Measurements from ENCODE around the gene OSBPL6. TPM values are rescaled to one million over a fixed set of nuclear protein-coding genes. Genes with fewer than 3 reads are reported as not detected.

The OSBPL6 gene
- total and polyA plus RNA-seq, 10 of the 15 experiments (the other 5 are each of a cell fraction or from before 2014, with no cell fraction given), result 0.01 to 0.08 (median 0.03) TPM; not detected in 5

- DNase-seq (ENCODE audit: low read depth, low spot score), result no peak
- no peaks in the 10 kb centered on the region for H3K36me3 ChIP-seq (ENCODE audit: control insufficient read depth in 2 of 2, insufficient read depth in 2 of 2, low read length in 1 of 2)
- no peak overlapping the region for H3K4me2 ChIP-seq (ENCODE audit: control insufficient read depth, insufficient read depth)
- 90% methylated on average over 4 of the region's 4 CpGs for WGBS (ENCODE audit: insufficient coverage, insufficient replicate concordance, low lambda C conversion rate, missing lambda C conversion rate)
- H3K27me3 ChIP-seq (replicated peaks in 1 of 2; ENCODE audit: control insufficient read depth in 2 of 2, insufficient read depth in 2 of 2, low read length in 1 of 2), result no peaks in the 10 kb centered on the region
- H3K9ac ChIP-seq (ENCODE audit: control insufficient read depth, insufficient read depth, low read length), result no peak overlapping the region
- no peaks in the 10 kb centered on the region for H4K20me1 ChIP-seq (ENCODE audit: control insufficient read depth, insufficient read depth)
- no peaks in the 10 kb centered on the region; the same call in 2 of the 3 replicates for H3K9me3 ChIP-seq (replicated peaks; ENCODE audit: control insufficient read depth, insufficient read depth, low read length)
- H3K27ac ChIP-seq (ENCODE audit: control insufficient read depth, insufficient read depth), result no peak overlapping the region
- ChIA-PET SMC1A (ENCODE audit: uncharacterized antibody, unreplicated experiment) (no interaction called here), POLR2A (no interaction called here), RAD21 (ENCODE audit: unreplicated experiment) (no interaction called here), CTCF (no interaction called here)
- intact Hi-C loops (cut with micrococcal nuclease; ENCODE audit: unreplicated experiment) (no loop called here), in situ Hi-C loops (cut with MboI) (no loop called here)
- no peak overlapping the region for H3K4me3 ChIP-seq
- no TSS peak for BruUV-seq (replicated peaks)
- TF ChIP-seq ASH2L (IDR thresholded peaks at IDR 0.05; ENCODE audit: borderline replicate concordance, low read depth), result no peak
- no peak overlapping the region for H2AFZ ChIP-seq (ENCODE audit: control insufficient read depth, low read depth, low read length)
- FAIRE-seq, result no peak
- ATAC-seq, result no peak
- H3K79me2 ChIP-seq (ENCODE audit: control insufficient read depth, insufficient read depth, low read length), result no peaks in the 10 kb centered on the region
- no peaks in the 10 kb centered on the region for H3K4me1 ChIP-seq (ENCODE audit: control insufficient read depth, insufficient read depth, low read length)
Measured at GRCh38 chr2:178361588-178361987, 167.3 kb downstream of the OSBPL6 start.

- WGBS (ENCODE audit: insufficient coverage, insufficient replicate concordance, low lambda C conversion rate, missing lambda C conversion rate), result 58% methylated on average over 7 of the region's 7 CpGs
- no peak overlapping the region for H3K4me3 ChIP-seq
- H3K4me1 ChIP-seq (ENCODE audit: control insufficient read depth, insufficient read depth, low read length), result no peaks in the 10 kb centered on the region
- H3K9ac ChIP-seq (ENCODE audit: control insufficient read depth, insufficient read depth, low read length), result no peak overlapping the region
- DNase-seq (ENCODE audit: low read depth, low spot score), result no peak
- no peaks in the 10 kb centered on the region; the same call in 2 of the 3 replicates for H3K9me3 ChIP-seq (replicated peaks; ENCODE audit: control insufficient read depth, insufficient read depth, low read length)
- H3K4me2 ChIP-seq (ENCODE audit: control insufficient read depth, insufficient read depth), result no peak overlapping the region
- no peak overlapping the region for H2AFZ ChIP-seq (ENCODE audit: control insufficient read depth, low read depth, low read length)
- no peak for ATAC-seq
- no peaks in the 10 kb centered on the region for H4K20me1 ChIP-seq (ENCODE audit: control insufficient read depth, insufficient read depth)
- in situ Hi-C loops (cut with MboI), result no loop called here
- H3K79me2 ChIP-seq (ENCODE audit: control insufficient read depth, insufficient read depth, low read length), result no peaks in the 10 kb centered on the region
- no TSS peak for BruUV-seq (replicated peaks)
- SMC1A ChIA-PET (ENCODE audit: uncharacterized antibody, unreplicated experiment), result no interaction called here
- RAD21 ChIA-PET (ENCODE audit: unreplicated experiment), result no interaction called here
- CTCF ChIA-PET, result no interaction called here
- H3K27ac ChIP-seq (ENCODE audit: control insufficient read depth, insufficient read depth), result no peak overlapping the region
- POLR2A ChIA-PET, result no interaction called here
- H3K36me3 ChIP-seq (ENCODE audit: control insufficient read depth in 2 of 2, insufficient read depth in 2 of 2, low read length in 1 of 2), result no peaks in the 10 kb centered on the region
- intact Hi-C loops (cut with micrococcal nuclease; ENCODE audit: unreplicated experiment), result no loop called here
- H3K27me3 ChIP-seq (replicated peaks in 1 of 2; ENCODE audit: control insufficient read depth in 2 of 2, insufficient read depth in 2 of 2, low read length in 1 of 2), result no peaks in the 10 kb centered on the region
- FAIRE-seq, result no peak
- TF ChIP-seq CBX5 (IDR thresholded peaks at IDR 0.05; ENCODE audit: low read depth), result no peak
- no peak for TF ChIP-seq KDM1A (IDR thresholded peaks at IDR 0.05; ENCODE audit: borderline replicate concordance)
- TF ChIP-seq ZSCAN29 (IDR thresholded peaks at IDR 0.05), result no peak
- no peak for TF ChIP-seq ZNF687 (IDR thresholded peaks at IDR 0.05)
- TF ChIP-seq EZH2 (IDR thresholded peaks at IDR 0.05; ENCODE audit: borderline replicate concordance, control insufficient read depth, low read depth, low read length), result no peak
- no peak for TF ChIP-seq IRF4 (IDR thresholded peaks at IDR 0.05; ENCODE audit: low read depth, low read length)
- no peak for TF ChIP-seq CEBPZ (IDR thresholded peaks at IDR 0.05; ENCODE audit: low read depth, low read length)
- no peak for TF ChIP-seq SPI1 (IDR thresholded peaks at IDR 0.05; ENCODE audit: borderline replicate concordance, insufficient read depth, low read depth, low read length)
- no peak for TF ChIP-seq RAD21 (IDR thresholded peaks at IDR 0.05; ENCODE audit: insufficient read depth, low read depth, low read length)
- no peak for TF ChIP-seq JUNB (IDR thresholded peaks at IDR 0.05)
Measured at GRCh38 chr2:178363252-178363651, 168.9 kb downstream of the OSBPL6 start.
